SK-N-MC (cell line): ENCODE results near the gene PDE8A.

ENCODE experiments used
- DNase-seq: peaks from one replicate; pipeline ENCODE4 v3.0.0-alpha.2; 2011; ENCODE audit warnings: low read depth, low spot score
- H3K27ac ChIP-seq: fragments of 200-600 bp; sonication (generic); 2 replicates; pipeline ENCODE4 v1.5.1; 2016; ENCODE audit warnings: mixed run types
- H3K36me3 ChIP-seq: fragments of 200-600 bp; sonication (generic); 2 replicates; pipeline ENCODE4 v1.6.1; 2017; ENCODE audit warnings: antibody characterized with exemption, low read length, mixed read lengths; ENCODE audit not compliant: insufficient read depth
- H3K4me3 ChIP-seq: fragments of 200-600 bp; sonication (generic); 2 replicates; pipeline ENCODE4 v1.5.1; 2016
- H3K9ac ChIP-seq: fragments of 200-600 bp; sonication (generic); 2 replicates; pipeline ENCODE4 v1.8.0; 2017; ENCODE audit warnings: mixed run types, mixed read lengths; ENCODE audit not compliant: insufficient read length
- H3K9me3 ChIP-seq: fragments of 200-600 bp; sonication (generic); 2 replicates; pipeline ENCODE4 v1.6.1; 2017; ENCODE audit warnings: low read depth, mild to moderate bottlenecking, antibody characterized with exemption, low read length, moderate library complexity, mixed read lengths
- EZH2 ChIP-seq: fragments of 200-600 bp; sonication (generic); IDR thresholded peaks from one replicate; pipeline ENCODE4 v1.6.1; 2017; ENCODE audit warnings: antibody characterized with exemption
- FOXP2 ChIP-seq: optimal IDR thresholded peaks from 2 replicates; pipeline ENCODE3; 2011; ENCODE audit warnings: mild to moderate bottlenecking, moderate library complexity; ENCODE audit not compliant: insufficient read depth; ENCODE audit errors: extremely low read length, control extremely low read depth
- POLR2AphosphoS5 ChIP-seq: IDR thresholded peaks from 2 replicates; pipeline ENCODE4 v1.6.1; 2012; ENCODE audit warnings: mild to moderate bottlenecking, low read depth, low read length, borderline replicate concordance

PDE8A gene

GRCh38 chr15:84946772-84947489 lies 34.7 kb upstream of the PDE8A start:
- no peaks in the 10 kb centered on the region for H3K9me3 ChIP-seq
- no peak overlapping the region for H3K27ac ChIP-seq
- TF ChIP-seq POLR2AphosphoS5 (no peak), FOXP2 (no peak), EZH2 (no peak)
- DNase-seq, result no peak
- H3K4me3 ChIP-seq, result no peak overlapping the region
- no peak overlapping the region for H3K9ac ChIP-seq
- no peaks in the 10 kb centered on the region for H3K36me3 ChIP-seq

- DNase-seq, result no peak
- Histone ChIP-seq H3K4me3 (no peak overlapping the region), H3K27ac (no peak overlapping the region), H3K9me3 (no peaks in the 10 kb centered on the region), H3K36me3 (no peaks in the 10 kb centered on the region), H3K9ac (no peak overlapping the region)
- no peak for TF ChIP-seq POLR2AphosphoS5
- no peak for TF ChIP-seq FOXP2
- no peak for TF ChIP-seq EZH2
Observed at GRCh38 chr15:84947947-84948830, 33.5 kb upstream of the PDE8A start.

DNA sequence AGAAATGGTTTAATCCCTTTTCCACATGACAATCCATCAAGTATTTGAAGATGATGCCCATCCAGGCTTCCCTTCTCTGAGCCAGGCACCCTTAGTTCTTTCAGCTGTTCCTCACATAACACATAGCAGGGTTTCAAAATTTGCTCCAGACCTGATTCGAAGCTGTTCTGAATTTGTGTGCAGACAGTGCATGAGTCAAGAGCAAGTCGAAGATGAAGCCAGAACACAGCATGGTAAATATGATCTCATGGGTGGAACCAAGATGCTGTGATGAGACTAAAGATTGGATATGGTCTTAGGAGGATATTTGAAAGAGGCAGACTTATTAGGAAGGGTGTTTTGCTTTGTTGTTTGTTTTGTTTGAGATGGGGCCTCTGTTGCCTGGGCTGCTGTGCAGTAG lies 32.6 kb upstream of the PDE8A start:
- Histone ChIP-seq H3K4me3 (no peak overlapping the region), H3K27ac (no peak overlapping the region), H3K9ac (no peak overlapping the region), H3K36me3 (no peaks in the 10 kb centered on the region), H3K9me3 (no peaks in the 10 kb centered on the region)
- TF ChIP-seq POLR2AphosphoS5 (no peak), FOXP2 (no peak), EZH2 (no peak)
- DNase-seq, result no peak

DNA sequence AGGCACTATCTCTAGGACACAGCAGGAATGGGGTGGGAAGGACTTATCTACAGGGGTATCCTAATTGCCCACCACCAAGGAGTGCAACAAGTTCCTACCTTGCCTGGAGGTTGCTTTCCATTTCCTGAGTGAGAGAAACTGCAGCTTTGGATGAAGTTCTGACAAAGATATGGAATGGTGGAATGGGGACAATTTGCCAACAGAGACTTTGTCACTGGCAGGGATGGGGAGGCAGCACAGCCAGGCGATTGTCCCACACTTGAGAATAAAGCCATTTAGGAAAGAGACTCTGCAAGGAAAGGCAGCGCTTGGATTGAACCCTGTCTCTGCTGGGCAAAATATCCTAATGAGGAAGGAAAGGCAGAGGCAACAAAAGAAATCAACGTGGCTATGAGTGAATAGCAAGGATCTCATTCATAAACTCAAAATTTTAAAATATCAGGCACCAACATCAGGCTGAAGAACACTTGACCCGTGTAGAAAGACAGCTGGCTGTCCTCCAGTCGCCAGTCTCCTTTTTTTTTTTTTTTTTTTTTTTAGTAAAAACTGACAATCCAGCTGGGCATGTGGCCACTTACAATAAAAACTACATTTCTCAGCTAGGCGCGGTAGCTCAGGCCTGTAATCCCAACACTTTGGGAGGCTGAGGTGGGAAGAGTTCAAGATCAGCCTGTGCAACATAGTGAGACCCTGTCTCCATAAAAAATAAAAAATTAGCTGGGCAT lies 31.6 kb upstream of the PDE8A start:
- Histone ChIP-seq H3K4me3 (no peak overlapping the region), H3K9me3 (no peaks in the 10 kb centered on the region), H3K36me3 (no peaks in the 10 kb centered on the region), H3K27ac (no peak overlapping the region), H3K9ac (no peak overlapping the region)
- TF ChIP-seq POLR2AphosphoS5, result no peak
- TF ChIP-seq EZH2, result no peak
- TF ChIP-seq FOXP2, result no peak
- no peak for DNase-seq

GRCh38 chr15:84950570-84951111 lies 31.0 kb upstream of the PDE8A start:
- no peak for TF ChIP-seq EZH2
- no peak for TF ChIP-seq POLR2AphosphoS5
- no peak for TF ChIP-seq FOXP2
- Histone ChIP-seq H3K4me3 (no peak overlapping the region), H3K27ac (no peak overlapping the region), H3K9me3 (no peaks in the 10 kb centered on the region), H3K36me3 (no peaks in the 10 kb centered on the region), H3K9ac (no peak overlapping the region)
- no peak for DNase-seq

DNA sequence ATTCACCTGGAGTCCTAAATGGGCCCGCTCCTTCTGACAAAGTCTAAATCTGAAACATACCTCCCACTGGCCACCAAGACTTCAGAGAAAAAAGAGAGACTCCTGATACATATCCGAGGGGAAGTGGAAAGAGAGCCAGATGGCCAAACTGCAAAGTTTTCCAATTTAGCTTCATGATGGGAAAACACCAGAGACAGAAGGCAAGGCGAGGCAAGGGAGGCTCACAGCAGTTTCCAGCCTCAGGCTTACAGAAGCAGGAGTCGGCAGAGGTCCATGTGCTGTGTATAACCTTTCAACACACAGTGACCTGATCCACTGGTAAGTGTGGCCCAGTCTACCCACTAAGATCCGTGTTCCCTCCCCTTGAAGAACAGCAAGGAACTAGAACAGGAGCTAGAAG lies 29.9 kb upstream of the PDE8A start:
- H3K36me3 ChIP-seq, result no peaks in the 10 kb centered on the region
- H3K9ac ChIP-seq, result no peak overlapping the region
- no peak for DNase-seq
- H3K9me3 ChIP-seq, result no peaks in the 10 kb centered on the region
- TF ChIP-seq EZH2 (no peak), FOXP2 (no peak), POLR2AphosphoS5 (no peak)
- no peak overlapping the region for H3K27ac ChIP-seq
- no peak overlapping the region for H3K4me3 ChIP-seq

- Histone ChIP-seq H3K9ac (no peak overlapping the region), H3K4me3 (no peak overlapping the region), H3K9me3 (no peaks in the 10 kb centered on the region), H3K27ac (no peak overlapping the region), H3K36me3 (no peaks in the 10 kb centered on the region)
- TF ChIP-seq EZH2, result no peak
- no peak for TF ChIP-seq POLR2AphosphoS5
- TF ChIP-seq FOXP2, result no peak
- no peak for DNase-seq
Observed at GRCh38 chr15:84953136-84953535, 28.5 kb upstream of the PDE8A start.

DNA sequence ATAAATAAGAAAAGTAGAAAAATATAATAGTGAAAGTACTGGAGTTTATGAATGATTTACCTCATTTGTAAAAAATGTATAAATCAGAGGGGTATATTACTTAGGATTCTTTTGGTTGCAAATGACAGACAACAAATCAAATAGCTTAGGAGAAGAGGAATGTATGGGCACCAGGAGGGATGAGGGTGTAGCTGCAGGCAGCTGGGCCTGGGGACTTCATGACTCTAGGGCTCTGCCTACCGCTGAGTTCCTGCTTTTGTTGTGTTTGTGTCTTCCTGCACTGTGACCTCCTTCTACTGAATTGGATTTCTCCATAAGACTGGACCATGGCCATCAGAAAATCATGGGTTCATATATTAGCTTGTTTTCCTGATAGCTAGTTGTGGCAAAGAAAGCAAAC lies 27.9 kb upstream of the PDE8A start:
- Histone ChIP-seq H3K9ac (no peak overlapping the region), H3K27ac (no peak overlapping the region), H3K4me3 (no peak overlapping the region), H3K36me3 (no peaks in the 10 kb centered on the region), H3K9me3 (no peaks in the 10 kb centered on the region)
- TF ChIP-seq POLR2AphosphoS5 (no peak), EZH2 (no peak), FOXP2 (no peak)
- no peak for DNase-seq
